Measurements from ENCODE around the gene TFCP2.
"Not testable (repeated sequence)": the region's sequence is repeated elsewhere in the genome, so short reads cannot be mapped to it uniquely, and the experiment has no call there.

The TFCP2 gene

DNA sequence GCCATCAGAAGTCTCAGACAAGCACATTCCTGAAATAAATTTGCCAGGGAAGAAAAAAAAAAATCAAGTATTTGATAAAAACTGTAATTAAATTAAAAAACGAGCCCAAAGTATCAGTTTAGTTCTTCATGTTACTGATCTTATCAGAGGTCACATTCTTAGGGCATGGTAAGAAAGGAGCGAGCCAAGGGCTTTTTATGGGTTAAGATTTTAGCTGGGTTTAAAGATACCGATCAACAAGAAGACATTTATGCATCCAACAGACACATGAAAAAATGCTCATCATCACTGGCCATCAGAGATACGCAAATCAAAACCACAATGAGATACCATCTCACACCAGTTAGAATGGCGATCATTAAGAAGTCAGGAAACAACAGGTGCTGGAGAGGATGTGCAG is 94.6 kb downstream of the TFCP2 start:
- DNase-seq, result not testable (repeated sequence)

DNA sequence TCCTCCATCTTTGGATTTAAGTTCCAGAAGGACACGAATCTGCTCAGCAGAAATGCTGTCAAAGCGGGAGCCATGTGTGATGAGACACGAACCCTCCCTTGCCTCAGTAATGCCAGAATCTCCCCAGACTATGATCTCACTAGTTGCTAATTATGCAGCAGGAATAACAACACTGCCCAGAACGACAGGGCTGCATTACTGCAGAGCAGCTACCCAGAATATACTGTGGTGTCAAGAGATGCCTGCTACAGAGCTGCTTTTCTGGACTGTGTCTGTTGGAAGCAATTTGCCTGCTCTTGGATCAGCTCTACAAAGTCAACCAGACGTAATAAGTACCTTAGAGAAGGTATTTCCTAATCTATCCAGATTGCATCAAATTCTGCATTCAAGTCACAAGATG is 95.0 kb downstream of the TFCP2 start:
- DNase-seq, result no peak

DNA sequence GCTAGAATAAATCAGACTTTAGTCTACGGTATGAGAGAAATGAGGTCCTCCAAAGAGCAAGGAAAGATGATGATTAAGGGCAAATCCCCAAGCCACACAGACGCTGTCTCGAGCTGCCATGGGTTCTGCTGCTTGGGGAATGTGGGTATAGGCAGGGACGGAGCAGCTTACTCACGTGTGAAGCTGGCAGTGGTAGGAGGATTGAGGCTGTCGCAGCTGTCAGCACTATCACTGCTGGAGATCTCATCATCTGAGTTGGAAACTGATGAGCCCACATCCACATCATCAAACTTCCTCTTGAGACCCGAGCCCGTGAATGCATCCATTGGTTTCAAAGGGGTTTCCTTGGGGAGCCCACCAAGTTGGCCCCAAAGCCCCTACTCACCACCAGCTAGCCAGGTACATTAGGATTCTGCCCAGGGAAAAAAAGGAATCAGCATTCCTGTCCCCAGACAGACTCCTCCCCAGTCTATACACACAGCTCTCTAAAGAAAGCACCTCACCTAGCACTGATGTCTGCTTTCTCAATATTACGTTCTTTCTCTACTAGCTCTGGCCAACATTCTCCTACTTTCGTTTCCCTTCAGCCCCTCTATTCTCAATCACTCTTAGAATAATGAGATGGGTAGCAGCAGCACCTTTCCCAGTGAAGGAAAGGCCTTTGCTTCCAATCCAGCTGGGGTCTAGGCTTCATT is 96.6 kb downstream of the TFCP2 start:
- DNase-seq, result no peak

DNA sequence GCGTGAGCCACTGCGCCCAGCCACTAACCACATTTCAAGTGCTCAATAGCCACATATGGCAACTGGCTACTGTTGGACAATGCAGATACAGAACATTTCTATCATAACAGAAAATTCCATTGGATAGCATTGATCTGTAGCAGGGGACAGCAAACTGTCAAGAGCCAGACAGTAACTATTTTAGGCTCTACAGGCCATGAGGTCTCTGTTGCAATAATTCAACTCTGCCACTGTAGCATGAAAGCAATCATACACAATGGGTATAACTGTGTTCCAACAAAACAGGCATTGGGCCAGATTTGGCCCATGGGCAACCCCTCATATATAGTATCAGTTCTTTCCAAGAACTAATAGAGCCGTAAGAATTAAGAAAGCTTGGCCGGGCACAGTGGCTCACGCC is 97.5 kb downstream of the TFCP2 start:
- no peak for DNase-seq

DNA sequence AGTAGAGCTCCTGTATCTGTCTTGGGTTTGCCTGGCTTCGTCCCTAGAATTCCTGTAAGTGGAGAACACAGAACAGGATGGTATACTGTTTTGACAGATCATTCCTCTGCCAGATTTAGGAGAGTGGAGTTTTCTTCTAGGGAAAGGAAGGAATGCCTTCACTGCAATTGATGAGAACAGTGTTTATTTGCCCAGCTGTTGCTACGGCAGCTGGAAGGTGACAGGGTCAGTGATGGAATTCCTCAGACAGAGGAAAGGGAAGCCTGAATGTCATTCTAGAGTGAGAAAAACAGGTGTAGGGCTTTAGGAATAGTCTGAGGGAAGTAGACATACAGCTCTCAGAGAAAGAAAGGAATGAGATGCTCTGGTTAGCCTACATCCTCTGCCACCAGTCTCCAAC is 101.3 kb downstream of the TFCP2 start:
- DNase-seq, result no peak

DNA sequence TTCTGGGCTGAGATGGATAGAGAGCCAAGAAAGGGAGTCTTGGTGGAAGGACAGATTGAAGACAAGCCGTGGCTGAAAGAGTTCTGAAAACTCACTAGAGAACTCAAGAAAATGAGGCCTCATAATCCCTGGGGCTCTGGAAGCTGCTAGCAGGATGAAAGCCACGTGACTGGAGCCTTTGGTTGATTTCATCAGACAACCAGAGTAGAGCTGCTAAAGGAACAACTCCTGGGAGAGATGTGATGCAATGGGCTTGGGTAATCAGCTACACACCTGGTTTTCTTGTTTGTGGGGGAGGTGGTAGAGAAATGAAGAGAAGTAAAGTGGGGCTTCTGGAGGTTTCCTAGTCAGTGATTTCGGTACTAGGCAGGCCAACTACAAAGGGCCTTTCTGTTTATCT is 102.9 kb downstream of the TFCP2 start:
- no peak for DNase-seq

DNA sequence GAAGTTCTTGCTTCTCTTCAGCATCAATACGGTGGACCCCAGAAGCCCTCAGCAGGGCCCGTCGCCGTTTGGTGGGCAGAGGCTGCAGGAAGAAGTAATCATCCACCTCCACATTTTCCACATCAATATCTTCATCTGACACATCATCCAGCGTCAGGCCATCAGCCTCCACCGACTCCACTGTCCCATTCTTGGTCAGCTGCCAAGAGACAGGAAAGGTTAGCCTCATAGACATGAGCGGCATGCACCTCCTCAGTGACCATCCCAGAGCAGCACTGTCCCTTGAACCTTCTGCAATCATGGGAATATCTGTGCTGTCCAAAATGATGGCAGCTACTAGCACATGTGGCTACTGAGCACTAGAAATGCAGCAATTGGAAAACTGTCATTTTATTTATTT is 105.2 kb downstream of the TFCP2 start:
- no peak for DNase-seq

DNA sequence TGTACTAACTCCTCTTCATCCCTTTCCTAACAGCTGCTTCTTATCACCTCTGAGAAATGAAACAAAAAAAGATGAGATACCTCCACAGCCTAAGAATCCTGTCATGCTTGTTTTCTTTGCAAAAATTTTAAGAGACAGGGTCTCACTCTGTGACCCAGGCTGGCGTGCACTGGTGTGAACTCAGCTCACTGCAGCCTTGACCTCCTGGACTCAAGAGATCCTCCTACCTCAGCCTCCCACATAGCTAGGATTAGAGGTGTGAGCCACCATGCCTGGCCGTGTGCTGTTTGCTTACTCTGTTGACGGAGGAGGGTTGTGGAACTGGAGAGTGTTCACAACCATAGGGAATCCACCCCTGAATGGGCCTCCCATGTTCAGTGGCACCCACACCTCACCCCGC is 105.7 kb downstream of the TFCP2 start:
- no peak for DNase-seq

DNA sequence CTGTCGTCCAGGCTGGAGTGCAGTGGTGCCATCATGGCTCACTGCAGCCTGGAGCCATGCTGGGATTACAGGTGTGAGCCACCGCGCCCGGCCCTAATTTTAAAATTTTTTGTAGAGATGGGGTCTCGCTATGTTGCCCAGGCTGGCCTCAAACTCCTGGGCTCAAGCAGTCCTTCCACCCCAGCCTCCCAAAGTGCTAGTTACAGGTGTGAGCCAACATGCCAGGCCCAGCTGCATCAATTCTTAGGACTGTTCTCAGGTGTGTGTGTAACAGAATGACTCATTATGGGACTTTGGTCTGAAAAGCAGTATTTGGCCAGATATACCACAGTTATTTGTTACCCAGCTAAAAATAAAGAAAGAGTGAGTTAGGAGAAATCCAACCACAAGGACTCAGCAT is 107.4 kb downstream of the TFCP2 start:
- DNase-seq, result no peak

DNA sequence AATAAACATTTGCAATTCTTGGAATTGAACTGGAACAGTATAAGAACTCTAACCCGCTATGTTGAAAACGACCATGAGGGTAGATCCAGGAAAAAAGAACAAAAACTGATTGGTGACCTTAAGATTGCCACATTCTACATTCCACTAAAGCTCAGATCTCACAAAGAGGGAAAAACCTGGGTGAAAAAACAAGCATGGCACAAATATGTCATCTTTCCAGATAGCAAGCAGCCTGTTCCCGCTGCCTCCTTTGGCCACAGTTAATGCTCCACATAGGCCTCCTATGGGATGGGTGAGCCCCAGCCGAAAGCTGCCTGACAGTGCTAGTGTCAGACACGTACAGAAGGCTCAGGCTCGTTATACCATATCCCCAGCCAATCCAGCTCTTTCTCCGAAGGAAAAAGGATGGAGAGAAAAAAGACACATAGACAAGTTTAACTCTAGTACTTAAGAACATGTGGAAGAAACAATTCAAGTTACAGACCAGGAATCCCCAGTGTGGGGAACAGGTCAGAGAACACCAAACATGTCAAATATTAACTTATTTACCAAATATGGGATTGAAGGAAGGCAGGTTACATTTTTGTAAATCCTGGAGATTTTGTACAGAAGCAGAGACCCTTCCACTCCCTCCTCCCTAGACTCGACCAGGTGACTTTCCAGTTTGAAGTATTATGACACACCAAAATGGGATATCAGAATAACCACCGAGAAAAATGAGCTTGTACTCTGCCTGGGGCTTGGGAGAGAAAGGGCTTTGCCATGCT is 110.1 kb downstream of the TFCP2 start:
- DNase-seq, result no peak

DNA sequence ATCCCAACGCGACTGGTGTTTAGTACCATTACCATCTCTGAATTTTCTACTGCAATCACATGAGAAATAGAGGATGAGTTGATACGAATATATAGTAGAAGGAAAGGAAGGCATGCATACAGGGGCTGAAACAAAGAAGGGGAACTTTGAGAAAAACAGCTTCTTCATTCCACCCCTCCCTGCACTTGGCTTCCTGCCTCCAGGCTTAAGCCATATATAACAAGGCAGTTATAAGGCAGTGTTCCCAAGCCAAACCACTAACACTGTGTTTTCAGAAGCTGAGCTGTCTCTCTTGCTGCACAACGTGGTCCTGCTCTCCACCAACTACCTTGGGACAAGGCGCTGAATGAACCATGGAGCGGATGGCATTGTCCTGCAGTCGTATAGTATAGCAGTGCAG is 113.8 kb downstream of the TFCP2 start:
- no peak for DNase-seq

DNA sequence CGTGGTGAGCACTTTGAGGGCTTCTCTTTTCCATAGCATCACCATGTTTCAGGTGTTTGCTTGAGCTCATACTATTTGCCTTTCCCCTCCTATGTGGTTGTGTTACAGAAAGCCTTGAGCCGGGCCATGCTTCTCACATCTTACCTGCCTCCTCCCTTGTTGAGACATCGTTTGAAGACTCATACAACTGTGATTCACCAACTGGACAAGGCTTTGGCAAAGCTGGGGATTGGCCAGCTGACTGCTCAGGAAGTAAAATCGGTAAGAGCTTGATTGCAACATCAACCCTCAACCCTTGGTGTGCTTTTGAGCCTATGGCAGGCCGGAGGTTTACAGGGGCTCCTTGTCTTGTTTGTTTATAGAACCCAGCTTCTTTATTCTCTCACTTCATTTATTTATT is 116.7 kb downstream of the TFCP2 start:
- no peak for DNase-seq

DNA sequence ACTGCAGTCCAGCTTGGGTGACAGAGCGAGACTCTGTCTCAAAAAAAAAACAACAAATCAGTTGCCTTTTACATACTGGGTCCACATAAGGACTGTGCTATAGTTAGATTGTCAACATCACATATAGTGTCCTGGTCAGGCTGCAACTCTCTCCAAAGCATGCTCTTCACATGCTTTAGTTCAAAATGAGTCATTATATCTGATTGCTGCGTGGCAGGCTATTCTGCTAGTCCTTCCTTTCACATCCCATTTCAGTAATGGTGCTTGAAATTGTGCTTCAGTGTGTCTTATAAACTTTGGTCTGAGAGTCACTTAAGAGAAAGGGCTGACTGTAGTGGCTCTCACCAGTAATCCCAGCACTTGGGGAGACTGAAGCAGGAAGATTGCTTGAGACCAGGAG is 117.9 kb downstream of the TFCP2 start:
- no peak for DNase-seq

DNA sequence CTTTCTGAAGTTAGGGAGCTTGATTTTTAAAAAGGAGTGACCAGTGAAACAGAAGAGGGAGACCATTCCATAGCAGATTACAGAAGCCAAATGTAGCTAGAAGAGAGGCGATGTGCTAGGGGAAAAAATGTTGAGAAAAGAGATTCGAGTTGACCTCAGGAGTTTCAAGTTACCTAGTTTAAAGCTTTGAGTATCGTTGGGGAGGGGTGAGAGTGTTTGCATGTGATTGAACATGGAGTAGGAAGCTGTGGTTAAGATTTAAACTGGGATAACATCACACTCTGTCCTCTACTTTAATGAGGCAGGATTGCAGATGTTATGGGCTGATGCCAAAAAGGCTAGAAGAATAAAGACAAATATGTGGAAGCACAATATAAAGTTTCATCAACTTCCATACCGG is 121.1 kb downstream of the TFCP2 start:
- DNase-seq, result no peak

DNA sequence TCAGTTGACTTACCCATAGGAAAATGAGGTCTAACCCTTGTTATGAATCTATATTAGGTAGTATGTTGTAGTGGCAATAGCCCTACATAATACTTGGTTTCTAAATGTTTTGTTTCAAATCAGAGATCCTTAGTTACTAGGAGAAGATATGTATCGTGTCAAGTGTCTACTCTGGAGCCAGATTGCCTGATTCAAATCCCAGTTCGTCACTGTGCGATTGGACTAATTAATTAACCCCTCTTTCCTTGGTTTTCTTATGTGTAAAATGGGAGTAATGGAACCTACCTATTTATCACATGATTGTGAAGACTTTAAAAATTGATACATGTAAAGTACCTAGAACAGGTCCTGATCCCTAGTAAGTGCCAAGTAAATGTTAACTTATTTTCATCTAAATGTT is 123.4 kb downstream of the TFCP2 start:
- DNase-seq, result no peak

DNA sequence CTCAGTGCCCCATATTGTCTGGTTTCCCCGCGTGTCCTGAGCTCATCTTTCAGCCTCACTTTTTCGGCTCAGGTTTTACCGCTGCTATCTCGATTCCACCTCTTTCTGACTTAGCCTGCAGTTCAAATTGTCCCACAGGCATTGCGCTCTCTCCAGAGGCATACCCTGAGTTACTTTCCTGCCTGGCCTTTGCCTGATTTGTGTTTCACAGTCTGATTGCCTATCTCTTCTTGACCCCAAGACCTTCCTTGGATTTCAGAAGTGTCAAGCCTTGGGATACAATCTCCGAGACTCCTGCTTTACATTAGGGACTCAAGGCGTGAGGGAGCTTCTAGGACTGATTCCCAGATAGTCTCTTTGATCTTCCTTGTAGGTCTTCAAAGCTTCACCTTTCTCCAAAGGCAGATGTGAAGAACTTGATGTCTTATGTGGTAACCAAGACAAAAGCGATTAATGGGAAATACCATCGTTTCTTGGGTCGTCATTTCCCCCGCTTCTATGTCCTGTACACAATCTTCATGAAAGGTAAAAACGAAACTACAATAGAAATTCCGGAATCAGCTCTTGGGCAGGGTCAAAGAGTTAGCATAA is 124.2 kb downstream of the TFCP2 start:
- no peak for DNase-seq

DNA sequence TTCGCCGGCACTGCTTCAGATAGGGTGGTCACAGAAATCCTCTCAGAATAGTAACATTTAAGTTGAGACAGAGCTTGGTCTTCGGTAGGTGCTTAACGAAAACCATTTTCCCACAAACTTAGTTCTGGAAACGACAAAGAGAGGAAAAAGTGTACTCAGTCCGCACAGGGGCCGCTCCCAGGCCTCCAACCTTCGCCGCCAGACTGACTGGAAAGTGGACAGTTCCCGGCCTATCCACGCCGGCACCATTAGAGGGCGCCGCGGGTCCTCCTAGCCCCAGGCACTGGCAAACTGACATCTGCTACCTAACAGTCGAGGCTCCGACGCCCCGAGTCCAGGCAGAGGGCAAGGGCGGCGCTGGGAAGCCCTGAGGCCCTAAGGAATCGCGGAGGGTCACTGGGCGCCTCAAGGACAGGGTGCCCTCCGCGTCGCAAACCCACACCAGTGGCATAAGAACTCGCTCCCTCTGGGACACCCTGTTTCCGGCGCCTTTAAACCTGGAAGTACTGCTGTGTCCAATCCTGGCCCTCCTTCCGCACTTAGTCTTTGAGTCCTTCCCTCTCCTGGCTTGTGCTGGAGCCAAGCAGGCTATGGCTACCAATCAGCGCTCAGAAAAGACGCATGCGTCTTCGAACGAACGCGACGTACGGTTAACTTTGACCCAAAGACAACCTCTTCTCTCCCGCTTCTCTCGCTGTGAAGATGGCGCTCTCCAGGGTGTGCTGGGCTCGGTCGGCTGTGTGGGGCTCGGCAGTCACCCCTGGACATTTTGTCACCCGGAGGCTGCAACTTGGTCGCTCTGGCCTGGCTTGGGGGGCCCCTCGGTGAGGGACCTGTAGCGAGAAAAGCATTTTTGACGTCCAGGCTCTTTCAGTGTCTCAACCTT is 125.0 kb downstream of the TFCP2 start, which contains the start of gene LETMD1:
Gene LETMD1, plus strand, starts transcription at position 673 of the 886 bp plus-strand sequence. Its CDS starts 30 bp downstream, at position 703.
- DNase-seq, result peak; percentile 87

All from stimulated activated CD4-positive, alpha-beta T cell treated with anti-CD3 and anti-CD28 coated beads, Interleukin-4, amount 100 ng/mL, for 1 hour (primary cell).